Panc1 (cell line): ENCODE results near the gene THADA. TPM values are rescaled to one million over a fixed set of nuclear protein-coding genes. Genes with fewer than 3 reads are reported as not detected.

Experiments used
- ATAC-seq: fragments of 200-7000 bp; cut with Tn5 transposase; 2 replicates; pipeline ENCODE4 v1.9.1; 2020; ENCODE audit warnings: mild to moderate bottlenecking, moderate library complexity
- BruUV-seq: library from RNA; stranded (reverse); fragments of 400-500 nt; replicated peaks from 2 replicates; lab custom pipeline; 2021; lab: Mats Ljungman, UMichigan
- CTCF ChIA-PET: fragments of 300-600 bp; sonication (Branson Sonifier 250); formaldehyde crosslinking; loops from one replicate; lab custom pipeline; 2022; ENCODE audit warnings: antibody characterized with exemption; lab: Charles Lee
- POLR2A ChIA-PET: fragments of 300-600 bp; sonication (Branson Sonifier 250); formaldehyde crosslinking; loops from one replicate; lab custom pipeline; 2022; ENCODE audit warnings: antibody characterized with exemption; lab: Charles Lee
- DNase-seq: peaks from one replicate; pipeline ENCODE4 v3.0.0-alpha.2; 2010; ENCODE audit warnings: low read depth, low spot score
- H3K27ac ChIP-seq: 2 replicates; pipeline ENCODE4 v1.5.1; 2011; ENCODE audit warnings: mild to moderate bottlenecking, low read length, inconsistent platforms
- H3K27me3 ChIP-seq: fragments of 200-500 bp; sonication (Bioruptor generic); 2 replicates; pipeline ENCODE4 v1.6.0; 2014; ENCODE audit warnings: low read length, inconsistent platforms; ENCODE audit not compliant: control insufficient read depth, insufficient read depth
- H3K36me3 ChIP-seq: fragments of 200-500 bp; sonication (Bioruptor generic); 2 replicates; pipeline ENCODE4 v1.5.1; 2014; ENCODE audit warnings: inconsistent platforms, mild to moderate bottlenecking, low read length, moderate library complexity; ENCODE audit not compliant: control insufficient read depth, insufficient read depth
- H3K4me1 ChIP-seq: 2 replicates; pipeline ENCODE4 v1.5.1; 2011; ENCODE audit warnings: inconsistent platforms, mild to moderate bottlenecking, low read length, moderate library complexity; ENCODE audit not compliant: control insufficient read depth, insufficient read depth
- H3K4me3 ChIP-seq, 2 experiments: 2 replicates each; pipeline ENCODE4 v1.5.1; 2011 to 2012; ENCODE audit warnings: low read depth in 2 of 2, low read length in 2 of 2, mild to moderate bottlenecking in 2 of 2, inconsistent platforms in 1 of 2, moderate library complexity in 1 of 2
- H3K9me3 ChIP-seq: fragments of 200-500 bp; sonication (Bioruptor generic); 2 replicates; pipeline ENCODE4 v1.5.1; 2014; ENCODE audit warnings: low read depth, mild to moderate bottlenecking, inconsistent platforms, low read length, moderate library complexity; ENCODE audit not compliant: control insufficient read depth, insufficient read depth
- POLR2AphosphoS5 ChIP-seq: IDR thresholded peaks from 2 replicates; pipeline ENCODE4 v1.6.1; 2012; ENCODE audit warnings: mild to moderate bottlenecking, low read depth, low read length, moderate library complexity
- SIN3A ChIP-seq: IDR thresholded peaks from 2 replicates; pipeline ENCODE4 v1.6.1; 2012; ENCODE audit warnings: low read depth, mild to moderate bottlenecking, low read length, moderate library complexity, borderline replicate concordance; ENCODE audit not compliant: insufficient read depth
- TCF7L2 ChIP-seq: IDR thresholded peaks from 2 replicates; pipeline ENCODE4 v1.6.1; 2011; ENCODE audit warnings: mild to moderate bottlenecking, low read depth, low read length, inconsistent platforms
- in situ Hi-C: cut with HindIII; loops from 2 replicates; pipeline ENCODE4 v1.10.0; 2016; ENCODE audit warnings: low sequenced_read_pairs, low pct_unique_long_range_greater_than_20kb
- intact Hi-C: fragments of 100-400 bp; cut with micrococcal nuclease; formaldehyde crosslinking; loops from one replicate; pipeline ENCODE4 v1.10.0; 2022; ENCODE audit not compliant: unreplicated experiment
- total RNA-seq: library from RNA; stranded (reverse); gene quantifications from one replicate; pipeline ENCODE4 v1.2.1, GENCODE V29; 2021; ENCODE audit not compliant: unreplicated experiment
- TF ChIP-seq, protein P1 (sequence below): fragments of 450-650 bp; IDR thresholded peaks from 2 replicates; pipeline ENCODE4 v1.5.1; 2017; ENCODE audit warnings: mild to moderate bottlenecking
- TF ChIP-seq, protein P2 (sequence below), 2 experiments: IDR thresholded peaks; 2 replicates each; pipeline ENCODE4 v1.6.1; 2011 to 2012; ENCODE audit warnings: low read depth in 2 of 2, control low read depth in 1 of 2, low read length in 1 of 2, mild to moderate bottlenecking in 1 of 2, moderate library complexity in 1 of 2; ENCODE audit not compliant: insufficient read depth in 1 of 2

Gene THADA
- total RNA-seq, 1 experiment from 2014 or later, result 37.2 TPM

- ChIA-PET CTCF (no interaction called here), POLR2A (no interaction called here)
- no peaks in the 10 kb centered on the region for H3K36me3 ChIP-seq
- H3K4me3 ChIP-seq, result no peak overlapping the region
- intact Hi-C loops, result no loop called here
- in situ Hi-C loops, result no loop called here
- H3K27me3 ChIP-seq, result no peaks in the 10 kb centered on the region
- ATAC-seq (no peak), DNase-seq (no peak)
- no peak overlapping the region for H3K27ac ChIP-seq
- H3K9me3 ChIP-seq, result no peaks in the 10 kb centered on the region
- no peak for TF ChIP-seq TCF7L2
- TF ChIP-seq, protein P1, sequence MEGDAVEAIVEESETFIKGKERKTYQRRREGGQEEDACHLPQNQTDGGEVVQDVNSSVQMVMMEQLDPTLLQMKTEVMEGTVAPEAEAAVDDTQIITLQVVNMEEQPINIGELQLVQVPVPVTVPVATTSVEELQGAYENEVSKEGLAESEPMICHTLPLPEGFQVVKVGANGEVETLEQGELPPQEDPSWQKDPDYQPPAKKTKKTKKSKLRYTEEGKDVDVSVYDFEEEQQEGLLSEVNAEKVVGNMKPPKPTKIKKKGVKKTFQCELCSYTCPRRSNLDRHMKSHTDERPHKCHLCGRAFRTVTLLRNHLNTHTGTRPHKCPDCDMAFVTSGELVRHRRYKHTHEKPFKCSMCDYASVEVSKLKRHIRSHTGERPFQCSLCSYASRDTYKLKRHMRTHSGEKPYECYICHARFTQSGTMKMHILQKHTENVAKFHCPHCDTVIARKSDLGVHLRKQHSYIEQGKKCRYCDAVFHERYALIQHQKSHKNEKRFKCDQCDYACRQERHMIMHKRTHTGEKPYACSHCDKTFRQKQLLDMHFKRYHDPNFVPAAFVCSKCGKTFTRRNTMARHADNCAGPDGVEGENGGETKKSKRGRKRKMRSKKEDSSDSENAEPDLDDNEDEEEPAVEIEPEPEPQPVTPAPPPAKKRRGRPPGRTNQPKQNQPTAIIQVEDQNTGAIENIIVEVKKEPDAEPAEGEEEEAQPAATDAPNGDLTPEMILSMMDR, result no peak
- no peak for TF ChIP-seq POLR2AphosphoS5
- no peak for TF ChIP-seq SIN3A
- TF ChIP-seq, protein P2, sequence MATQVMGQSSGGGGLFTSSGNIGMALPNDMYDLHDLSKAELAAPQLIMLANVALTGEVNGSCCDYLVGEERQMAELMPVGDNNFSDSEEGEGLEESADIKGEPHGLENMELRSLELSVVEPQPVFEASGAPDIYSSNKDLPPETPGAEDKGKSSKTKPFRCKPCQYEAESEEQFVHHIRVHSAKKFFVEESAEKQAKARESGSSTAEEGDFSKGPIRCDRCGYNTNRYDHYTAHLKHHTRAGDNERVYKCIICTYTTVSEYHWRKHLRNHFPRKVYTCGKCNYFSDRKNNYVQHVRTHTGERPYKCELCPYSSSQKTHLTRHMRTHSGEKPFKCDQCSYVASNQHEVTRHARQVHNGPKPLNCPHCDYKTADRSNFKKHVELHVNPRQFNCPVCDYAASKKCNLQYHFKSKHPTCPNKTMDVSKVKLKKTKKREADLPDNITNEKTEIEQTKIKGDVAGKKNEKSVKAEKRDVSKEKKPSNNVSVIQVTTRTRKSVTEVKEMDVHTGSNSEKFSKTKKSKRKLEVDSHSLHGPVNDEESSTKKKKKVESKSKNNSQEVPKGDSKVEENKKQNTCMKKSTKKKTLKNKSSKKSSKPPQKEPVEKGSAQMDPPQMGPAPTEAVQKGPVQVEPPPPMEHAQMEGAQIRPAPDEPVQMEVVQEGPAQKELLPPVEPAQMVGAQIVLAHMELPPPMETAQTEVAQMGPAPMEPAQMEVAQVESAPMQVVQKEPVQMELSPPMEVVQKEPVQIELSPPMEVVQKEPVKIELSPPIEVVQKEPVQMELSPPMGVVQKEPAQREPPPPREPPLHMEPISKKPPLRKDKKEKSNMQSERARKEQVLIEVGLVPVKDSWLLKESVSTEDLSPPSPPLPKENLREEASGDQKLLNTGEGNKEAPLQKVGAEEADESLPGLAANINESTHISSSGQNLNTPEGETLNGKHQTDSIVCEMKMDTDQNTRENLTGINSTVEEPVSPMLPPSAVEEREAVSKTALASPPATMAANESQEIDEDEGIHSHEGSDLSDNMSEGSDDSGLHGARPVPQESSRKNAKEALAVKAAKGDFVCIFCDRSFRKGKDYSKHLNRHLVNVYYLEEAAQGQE (IDR thresholded peaks at IDR 0.05; ENCODE audit: insufficient read depth in 1 of 2, low read depth in 2 of 2, low read length in 1 of 2), result no peak
- no TSS peak for BruUV-seq
- no peaks in the 10 kb centered on the region; the same call in 1 of the 2 replicates for H3K4me1 ChIP-seq
Observed at GRCh38 chr2:43367012-43367782, 228.6 kb downstream of the THADA start.

DNA sequence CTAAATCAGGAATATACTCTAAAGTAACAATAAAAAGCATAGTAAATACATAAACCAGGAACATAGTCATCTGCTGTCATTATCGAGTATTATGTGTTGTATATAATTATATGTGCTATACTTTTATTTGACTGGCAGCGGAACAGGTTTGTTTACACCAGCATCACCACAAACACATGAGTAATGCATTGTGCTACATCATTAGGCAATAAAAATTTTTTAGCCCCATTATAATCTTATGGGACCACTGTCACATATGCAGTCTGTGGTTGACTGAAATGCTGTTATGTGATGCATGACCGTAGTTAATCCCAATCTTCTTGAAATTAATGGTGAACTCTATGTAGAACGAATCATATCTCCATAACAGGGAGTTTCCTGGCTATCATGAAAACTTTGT lies 232.7 kb downstream of the THADA start:
- H3K36me3 ChIP-seq, result no peaks in the 10 kb centered on the region
- TF ChIP-seq, protein P2 (IDR thresholded peaks at IDR 0.05; ENCODE audit: insufficient read depth in 1 of 2, low read depth in 2 of 2, low read length in 1 of 2), result no peak
- TF ChIP-seq SIN3A (no peak), TCF7L2 (no peak), POLR2AphosphoS5 (no peak)
- TF ChIP-seq, protein P1, result no peak
- CTCF ChIA-PET, result no interaction called here
- no peaks in the 10 kb centered on the region for H3K9me3 ChIP-seq
- POLR2A ChIA-PET, result no interaction called here
- BruUV-seq, result no TSS peak
- in situ Hi-C loops (no loop called here), intact Hi-C loops (no loop called here)
- no peaks in the 10 kb centered on the region for H3K4me1 ChIP-seq
- DNase-seq (no peak), ATAC-seq (no peak)
- no peak overlapping the region for H3K4me3 ChIP-seq
- no peak overlapping the region for H3K27ac ChIP-seq
- no peaks in the 10 kb centered on the region for H3K27me3 ChIP-seq
